Heart left ventricle (tissue), 16 donors: Measurements from ENCODE around the gene CTTN. TPM values are rescaled to one million over a fixed set of nuclear protein-coding genes. Genes with fewer than 3 reads are reported as not detected.
"Not testable (repeated sequence)": the region's sequence is repeated elsewhere in the genome, so short reads cannot be mapped to it uniquely, and the experiment has no call there.

Experiments
- ATAC-seq, 4 donors: fragments of 200-7000 bp; cut with Tn5 transposase; one replicate each; pipeline ENCODE4 v1.9.1; 2020 to 2022; ENCODE audit warnings: moderate library complexity in 4 of 4, mild to moderate bottlenecking in 3 of 4, moderate number of reproducible peaks in 1 of 4
- DNase-seq, 5 donors: peaks; one replicate each; pipeline ENCODE4 v3.0.0-alpha.2; 2020
- H3K27ac ChIP-seq, 12 donors: fragments of 200-600 bp; sonication (generic) in 4 of 12; one replicate each; pipeline versions ENCODE4 v1.5.0 to v1.8.0; 2016 to 2022; ENCODE audit warnings: mild to moderate bottlenecking in 2 of 12
- H3K27me3 ChIP-seq, 9 donors: fragments of 200-600 bp; sonication (generic) in 2 of 9; one replicate each; pipeline versions ENCODE4 v1.5.1 to v1.8.0; 2016 to 2022; ENCODE audit warnings: mild to moderate bottlenecking in 3 of 9
- H3K36me3 ChIP-seq, 9 donors: fragments of 200-600 bp; sonication (generic) in 2 of 9; one replicate each; pipeline versions ENCODE4 v1.5.0 to v1.8.0; 2018 to 2022; ENCODE audit warnings: mild to moderate bottlenecking in 2 of 9
- H3K4me1 ChIP-seq, 12 donors: fragments of 200-600 bp; sonication (generic) in 4 of 12; one replicate each; pipeline versions ENCODE4 v1.5.0 to v1.8.0; 2016 to 2022; ENCODE audit warnings: mild to moderate bottlenecking in 3 of 12
- H3K4me3 ChIP-seq, 12 donors: fragments of 200-600 bp; sonication (generic) in 4 of 12; one replicate each; pipeline versions ENCODE4 v1.5.0 to v1.8.0; 2017 to 2022; ENCODE audit warnings: mild to moderate bottlenecking in 9 of 12, moderate library complexity in 4 of 12
- H3K9me3 ChIP-seq, 12 donors: fragments of 200-600 bp; sonication (generic) in 4 of 12; one replicate each; pipeline versions ENCODE4 v1.5.0 to v1.8.0; 2016 to 2022; ENCODE audit warnings: mild to moderate bottlenecking in 1 of 12
- CTCF ChIP-seq, 12 donors: fragments of 200-600 bp; sonication (generic) in 4 of 12; IDR thresholded peaks; one replicate each; pipeline versions ENCODE4 v1.5.0 to v1.8.0; 2018 to 2022; ENCODE audit warnings: antibody characterized with exemption in 12 of 12, mild to moderate bottlenecking in 5 of 12
- POLR2A ChIP-seq, 2 donors: fragments of 450-650 bp; IDR thresholded peaks; one replicate each; pipeline ENCODE4 v1.6.1; 2017; ENCODE audit warnings: antibody characterized with exemption in 2 of 2, mild to moderate bottlenecking in 2 of 2, moderate library complexity in 2 of 2
- WGBS, 4 donors: extraction: QIAGEN DNeasy Blood & Tissue Kit in 2 of 4; methylation state at CpG; one replicate each; pipeline versions ENCODE4 v1.1.5 to v1.1.7; 2013 to 2018; 5-methylcytosine and 5-hydroxymethylcytosine counted together
- intact Hi-C, 10 donors: fragments of 100-400 bp; cut with DNase I; formaldehyde crosslinking; loops; one replicate each; pipeline versions ENCODE4 v1.11.1 to v1.14.2; 2022
- polyA plus RNA-seq, 2 donors: library from polyadenylated mRNA; stranded (reverse); fragments of 200-250 nt; gene quantifications; one replicate each; pipeline ENCODE4 v1.2.3, GENCODE V29; 2013
- total RNA-seq, 9 donors: library from RNA; depleted of rRNA in 2 of 9; stranded (reverse); fragments of >200 nt in 2 of 9; fragmentation: NEBNext Ultra II Directional in 3 of 9; extraction: Animal tissue kit (Norgen Biotek cat#: 25700) in 3 of 9; gene quantifications; one replicate each; pipeline versions ENCODE4 v1.1.0 to v1.2.4, GENCODE V29; 2016 to 2023
- donor health status: ischemic (EF 13 %, LVEDD 7.1; RV severe dilation, severe dysfunction).
- donor health status: healthy with polysubstance abuse.
- donor health status: DM: no; HTN: yes; CAD: no.
- donor health status: DM: no; HTN: no; CAD: no.
- donor health status: ischemic (EF 25% LVEDD 6.9; RV normal size, moderate dysfunction).
- donor health status: ischemic (EF 25% LVEDD 5.7; RV mildly dilated, moderate dysfunction).
- donor health status: healthy.
- donor health status: DM: yes; HTN: yes; CAD: no.
- donor health status: ischemic (EF 35%, LVEDD 5.7; RV mildly dilated, moderate dysfunction).
- donor health status: nonischemic (EF 11% LVEDD 7.7; RV severe dilation, severe dysfunction).
- donor health status: DM: yes; HTN: yes; CAD: no.
- donor health status: PGD.
- donor health status: ischemic (EF 29% LVEDD 5.4; RV normal size, mild dysfunction).
- donor health status: nonischemic (EF 23%, LVEDD 6.1; RV moderate dilation, normal function).

Gene CTTN
- total and polyA plus RNA-seq, 11 donors = 77.3 to 186 (median 133) TPM

DNA sequence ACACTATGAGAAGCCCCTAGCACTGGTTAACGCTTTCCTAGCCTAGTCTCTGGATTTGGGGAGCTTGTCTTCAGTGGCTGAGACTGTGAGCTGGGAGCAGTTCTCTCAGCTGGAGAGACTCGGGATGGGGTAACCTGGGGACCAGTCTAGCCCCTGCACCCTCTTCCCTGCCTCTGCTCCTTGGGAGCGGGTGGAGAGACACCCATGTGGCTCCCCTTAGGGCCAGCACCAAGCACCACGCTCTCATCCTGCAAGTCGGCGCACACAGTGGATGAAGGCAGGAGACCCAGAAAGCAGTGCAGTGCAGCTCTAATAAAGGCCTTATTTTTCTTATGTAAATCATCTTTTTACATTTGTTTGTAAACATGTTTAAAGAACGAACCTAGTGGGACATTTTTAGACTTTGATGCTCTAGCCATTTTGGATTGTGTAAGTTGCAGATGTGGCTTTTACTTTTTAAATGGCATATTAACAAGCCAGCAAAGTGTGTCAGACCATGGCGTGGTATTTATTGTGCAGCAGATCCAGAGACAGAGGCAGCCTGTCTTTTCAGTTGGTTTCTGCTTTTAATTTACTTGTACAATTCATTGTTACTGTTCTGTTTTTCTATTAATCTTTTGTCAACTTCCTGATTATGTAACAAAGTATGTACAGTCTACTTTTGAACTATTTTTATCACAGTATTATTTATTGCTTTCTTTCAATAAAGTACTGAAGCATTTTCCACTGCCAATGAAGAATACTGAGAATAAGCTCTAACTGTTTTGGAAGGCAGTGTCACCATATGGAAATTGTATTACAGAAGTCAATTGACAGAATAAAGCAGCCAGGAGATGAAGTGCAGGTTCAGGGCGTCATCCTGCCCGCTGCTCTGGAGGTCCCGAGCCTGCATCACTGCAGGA lies 14.4 kb upstream of the CTTN start:
- TF ChIP-seq POLR2A (IDR thresholded peaks at IDR 0.05) = no peak
- H3K27ac ChIP-seq = no peak overlapping the region
- no peaks in the 10 kb centered on the region for H3K4me1 ChIP-seq

DNA sequence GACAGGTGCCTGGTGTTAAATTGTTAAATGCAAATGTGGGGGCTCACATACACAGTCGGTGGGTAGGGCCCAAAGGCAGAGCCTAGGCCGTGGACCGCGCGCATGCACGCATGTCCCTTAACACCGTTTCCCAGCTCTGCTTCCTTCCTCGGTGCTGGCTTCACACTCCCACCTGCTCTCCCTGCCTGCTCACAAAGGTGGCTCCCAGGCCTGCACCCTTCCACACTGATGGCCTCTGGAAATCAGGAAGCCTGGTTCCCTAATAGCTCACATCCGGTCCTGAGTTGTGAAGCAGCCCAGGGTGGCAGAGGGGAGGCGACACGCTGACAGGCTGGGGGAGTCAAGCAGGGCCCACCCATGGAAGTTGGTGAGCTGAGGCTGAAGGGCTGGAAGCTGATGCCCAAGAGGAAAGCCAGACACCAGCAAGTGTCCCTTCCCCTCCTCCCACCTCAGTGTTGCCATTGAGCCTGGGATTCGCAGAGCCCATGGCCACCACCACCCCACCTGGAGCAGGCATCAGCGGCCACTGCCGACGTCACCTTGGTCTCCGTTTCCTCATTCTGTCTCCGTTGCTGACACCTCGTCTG lies 13.7 kb upstream of the CTTN start:
- intact Hi-C loops = no loop called here
- no peak for TF ChIP-seq POLR2A (IDR thresholded peaks at IDR 0.05)
- TF ChIP-seq CTCF (IDR thresholded peaks at IDR 0.05) = no peak
- Histone ChIP-seq H3K27ac (no peak overlapping the region), H3K4me1 (no peaks in the 10 kb centered on the region), H3K27me3 (peaks cover 0 to under 1% (median 0%) of the 10 kb centered on the region in 9 donors), H3K9me3 (no peaks in the 10 kb centered on the region), H3K4me3 (no peak overlapping the region), H3K36me3 (peaks cover 0 to 54% (median 41%) of the 10 kb centered on the region in 9 donors)
- DNase-seq (no peak), ATAC-seq (peak in 1 of 4 donors; percentile 33)
- 85 to 87% (median 85%) methylated on average over 18 of the region's 18 CpGs for WGBS, 4 donors

More for the DNA sequence above, 14.4 kb upstream of the CTTN start:
- WGBS, 4 donors = 81 to 92% (median 88%) methylated on average over 10 to 11 of the region's 11 CpGs
- Histone ChIP-seq H3K9me3 (no peaks in the 10 kb centered on the region), H3K4me3 (no peak overlapping the region), H3K36me3 (peaks cover 0 to 60% (median 48%) of the 10 kb centered on the region in 9 donors), H3K27me3 (no peaks in the 10 kb centered on the region)
- ATAC-seq (no peak), DNase-seq (no peak)
- intact Hi-C loops = no loop called here

DNA sequence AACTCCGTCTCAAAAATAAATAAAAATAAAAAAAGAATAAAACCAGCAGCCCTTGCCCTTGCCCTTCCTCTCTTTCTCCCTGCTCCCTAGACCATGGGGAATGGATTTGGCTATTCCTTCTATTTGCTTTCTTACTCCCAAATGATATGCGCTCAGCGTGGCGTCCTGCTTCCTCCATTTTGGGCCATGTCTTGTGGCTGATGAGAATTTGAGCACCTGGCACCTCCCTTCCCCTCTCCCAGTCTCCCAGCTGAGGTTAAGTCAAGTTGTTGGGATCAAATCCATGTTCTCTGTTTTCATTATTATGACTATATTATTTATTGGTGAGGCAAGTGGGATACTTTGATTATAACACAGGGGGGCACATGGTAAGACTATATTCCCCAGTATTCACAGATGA lies 10.8 kb upstream of the CTTN start:
- no peak for ATAC-seq

DNA sequence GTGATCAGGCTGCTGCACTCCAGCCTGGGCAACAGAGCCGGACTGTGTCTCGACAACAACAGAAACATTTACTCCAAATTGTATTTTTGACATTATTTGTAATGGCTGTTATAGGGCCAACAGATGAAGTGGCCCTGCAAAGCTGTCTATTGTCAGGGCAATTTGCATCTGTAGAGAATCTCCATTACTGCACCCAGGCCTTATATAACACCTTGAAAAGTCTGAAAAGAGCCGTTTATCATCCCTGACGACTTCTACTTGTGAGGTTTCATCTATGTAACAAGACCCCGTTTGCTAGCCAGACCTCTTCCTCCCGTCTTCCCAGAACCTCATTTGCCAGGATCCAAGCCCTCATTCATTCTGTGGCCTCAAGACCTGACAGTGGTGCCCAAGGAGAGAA lies 9.1 kb upstream of the CTTN start:
- H3K4me3 ChIP-seq = no peak overlapping the region
- WGBS, 4 donors = 82 to 92% (median 90%) methylated on average over 6 of the region's 6 CpGs
- H3K27me3 ChIP-seq = peaks cover 0 to 22% (median 0%) of the 10 kb centered on the region in 9 donors
- intact Hi-C loops = no loop called here
- H3K4me1 ChIP-seq = no peaks in the 10 kb centered on the region
- no peak for DNase-seq
- H3K9me3 ChIP-seq = no peaks in the 10 kb centered on the region
- peaks cover 0 to 13% (median 10%) of the 10 kb centered on the region in 9 donors for H3K36me3 ChIP-seq
- no peak for ATAC-seq
- no peak overlapping the region for H3K27ac ChIP-seq
- TF ChIP-seq CTCF (IDR thresholded peaks at IDR 0.05) = no peak
- no peak for TF ChIP-seq POLR2A (IDR thresholded peaks at IDR 0.05)

More for the DNA sequence above, 10.8 kb upstream of the CTTN start:
- no peaks in the 10 kb centered on the region for H3K9me3 ChIP-seq
- H3K36me3 ChIP-seq = peaks cover 0 to 29% (median 23%) of the 10 kb centered on the region in 9 donors
- no peak for DNase-seq
- 93 to 98% (median 97%) methylated on average over 4 of the region's 4 CpGs for WGBS, 4 donors
- TF ChIP-seq CTCF (IDR thresholded peaks at IDR 0.05) (no peak), POLR2A (IDR thresholded peaks at IDR 0.05) (no peak)
- no peak overlapping the region for H3K27ac ChIP-seq
- H3K4me1 ChIP-seq = no peaks in the 10 kb centered on the region
- H3K4me3 ChIP-seq = no peak overlapping the region
- intact Hi-C loops = no loop called here
- H3K27me3 ChIP-seq = peaks cover 0 to 7% (median 0%) of the 10 kb centered on the region in 9 donors

DNA sequence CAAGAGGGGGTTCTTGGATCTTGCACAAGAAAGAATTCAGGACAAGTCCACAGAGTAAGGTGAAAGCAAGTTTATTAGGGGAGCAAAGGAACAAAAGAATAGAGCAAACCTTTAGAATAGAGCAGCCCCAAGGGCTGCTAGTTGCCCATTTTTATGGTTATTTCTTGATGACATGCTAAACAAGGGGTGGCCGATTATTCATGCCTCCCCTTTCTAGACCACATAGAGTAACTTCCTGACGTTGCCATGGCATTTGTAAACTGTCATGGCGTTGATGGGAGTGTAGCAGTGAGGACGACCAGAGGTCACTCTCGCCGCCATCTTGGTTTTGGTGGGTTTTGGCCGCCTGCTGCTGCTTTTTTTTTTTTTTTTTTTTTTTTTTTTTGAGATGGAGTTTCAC lies 7.4 kb upstream of the CTTN start:
- not testable (repeated sequence) for H3K4me1 ChIP-seq, H3K27ac ChIP-seq, H3K4me3 ChIP-seq, DNase-seq, H3K36me3 ChIP-seq, H3K9me3 ChIP-seq, ATAC-seq
- peaks cover 0 to 37% (median 0%) of the 10 kb centered on the region in 9 donors for H3K27me3 ChIP-seq
- intact Hi-C loops = loop anchor here in 1 of 10 donors (10.0 kb wide), 1 partner anchor 116 kb away; the partner anchor contains the start of gene PPFIA1
- 95 to 96% (median 95%) methylated on average over 7 of the region's 7 CpGs for WGBS, 4 donors
